ENCODE data around the gene ABLIM1.

Gene ABLIM1

GRCh38 chr10:114393482-114393881 lies 264.6 kb downstream of the ABLIM1 start:
- no peak for DNase-seq (ENCODE audit: low read depth)
- TF ChIP-seq CTCF (conservative IDR thresholded peaks at IDR 0.05; ENCODE audit: low read length) = no peak
- no peak overlapping the region for H3K4me3 ChIP-seq (ENCODE audit: low read length)

- no peak for TF ChIP-seq CTCF (conservative IDR thresholded peaks at IDR 0.05; ENCODE audit: low read length)
- no peak for DNase-seq (ENCODE audit: low read depth)
Measured at GRCh38 chr10:114392112-114392835, 265.8 kb downstream of the ABLIM1 start.

GRCh38 chr10:114391599-114391998 lies 266.5 kb downstream of the ABLIM1 start:
- DNase-seq (ENCODE audit: low read depth) = no peak
- H3K4me3 ChIP-seq (ENCODE audit: low read length) = no peak overlapping the region
- no peak for TF ChIP-seq CTCF (conservative IDR thresholded peaks at IDR 0.05; ENCODE audit: low read length)

More at GRCh38 chr10:114392112-114392835, 265.8 kb downstream of the ABLIM1 start:
- no peak overlapping the region for H3K4me3 ChIP-seq (ENCODE audit: low read length)

GRCh38 chr10:114389426-114389825 lies 268.6 kb downstream of the ABLIM1 start:
- DNase-seq (ENCODE audit: low read depth) = no peak
- H3K4me3 ChIP-seq (ENCODE audit: low read length) = no peak overlapping the region
- TF ChIP-seq CTCF (conservative IDR thresholded peaks at IDR 0.05; ENCODE audit: low read length) = no peak

- DNase-seq (ENCODE audit: low read depth) = no peak
- no peak for TF ChIP-seq CTCF (conservative IDR thresholded peaks at IDR 0.05; ENCODE audit: low read length)
- H3K4me3 ChIP-seq (ENCODE audit: low read length) = no peak overlapping the region
Measured at GRCh38 chr10:114388275-114388674, 269.8 kb downstream of the ABLIM1 start.

GRCh38 chr10:114387784-114388183 lies 270.3 kb downstream of the ABLIM1 start:
- no peak for DNase-seq (ENCODE audit: low read depth)
- TF ChIP-seq CTCF (conservative IDR thresholded peaks at IDR 0.05; ENCODE audit: low read length) = no peak
- no peak overlapping the region for H3K4me3 ChIP-seq (ENCODE audit: low read length)

GRCh38 chr10:114386452-114386851 lies 271.6 kb downstream of the ABLIM1 start:
- H3K4me3 ChIP-seq (ENCODE audit: low read length) = no peak overlapping the region
- no peak for DNase-seq (ENCODE audit: low read depth)
- no peak for TF ChIP-seq CTCF (conservative IDR thresholded peaks at IDR 0.05; ENCODE audit: low read length)

Data from AG10803 (cell line).